HFFc6 (cell line): Measurements from ENCODE around the gene SIX5. TPM values are rescaled to one million over a fixed set of nuclear protein-coding genes. Genes with fewer than 3 reads are reported as not detected.

Experiments
- DNase-seq: peaks from one replicate; pipeline ENCODE4 v3.0.0-alpha.2; 2018
- H3K27ac Mint-ChIP-seq: 2 replicates; pipeline ENCODE4 v1.8.0; 2020; ENCODE audit warnings: mild to moderate bottlenecking, mixed read lengths
- H3K27me3 Mint-ChIP-seq: 2 replicates; pipeline ENCODE4 v1.8.0; 2021; ENCODE audit warnings: mild to moderate bottlenecking, moderate library complexity, mixed read lengths; ENCODE audit not compliant: insufficient read depth
- H3K36me3 Mint-ChIP-seq: 2 replicates; pipeline ENCODE4 v1.8.0; 2021; ENCODE audit warnings: low read depth, mixed read lengths
- H3K4me1 Mint-ChIP-seq: 2 replicates; pipeline ENCODE4 v1.8.0; 2020; ENCODE audit warnings: low read depth, mixed read lengths
- H3K4me3 Mint-ChIP-seq: 2 replicates; pipeline ENCODE4 v1.8.0; 2020; ENCODE audit warnings: mild to moderate bottlenecking, moderate library complexity, mixed read lengths
- H3K9me3 Mint-ChIP-seq: 2 replicates; pipeline ENCODE4 v1.8.0; 2020; ENCODE audit warnings: mild to moderate bottlenecking, mixed read lengths
- CTCF ChIP-seq: fragments of 200-600 bp; sonication (generic); IDR thresholded peaks from 2 replicates; pipeline ENCODE4 v1.5.0; 2021; ENCODE audit warnings: antibody characterized with exemption, mild to moderate bottlenecking
- total RNA-seq, 6 experiments: library from RNA; stranded (reverse); fragmentation: NEBNext Ultra II Directional; extraction: Animal tissue kit (Norgen Biotek cat#: 25700); gene quantifications; 2 replicates in 1 of 6; 3 replicates in 5 of 6; pipeline ENCODE4 v1.2.3, GENCODE V29; 2021

SIX5 gene
- total RNA-seq, 6 experiments from 2014 or later: 14.0 to 15.1 (median 14.4) TPM

GRCh38 chr19:45798995-45799517 is 30.0 kb upstream of the SIX5 start:
- peak; percentile 83 for DNase-seq
- H3K36me3 Mint-ChIP-seq: no peaks in the 10 kb centered on the region
- peak overlapping the region; percentile 68 for H3K27ac Mint-ChIP-seq
- peak overlapping the region; percentile 53 for H3K4me3 Mint-ChIP-seq
- peaks cover 1% of the 10 kb centered on the region; the same call in 1 of the 2 replicates for H3K27me3 Mint-ChIP-seq
- no peaks in the 10 kb centered on the region for H3K9me3 Mint-ChIP-seq
- H3K4me1 Mint-ChIP-seq: peaks cover 24% of the 10 kb centered on the region
- TF ChIP-seq CTCF: peak; percentile 96

GRCh38 chr19:45794627-45795026 is 25.6 kb upstream of the SIX5 start:
- Mint-ChIP-seq H3K4me1 (peaks cover 38% of the 10 kb centered on the region), H3K4me3 (no peak overlapping the region), H3K36me3 (peaks cover 15% of the 10 kb centered on the region), H3K27ac (no peak overlapping the region; the same call in 1 of the 2 replicates), H3K9me3 (no peaks in the 10 kb centered on the region), H3K27me3 (no peaks in the 10 kb centered on the region; the same call in 1 of the 2 replicates)
- DNase-seq: no peak
- TF ChIP-seq CTCF: no peak

- H3K27ac Mint-ChIP-seq: peak overlapping the region; percentile 90
- H3K36me3 Mint-ChIP-seq: peaks cover 20% of the 10 kb centered on the region
- TF ChIP-seq CTCF: no peak
- peaks cover 31% of the 10 kb centered on the region for H3K4me1 Mint-ChIP-seq
- no peaks in the 10 kb centered on the region for H3K9me3 Mint-ChIP-seq
- DNase-seq: no peak
- H3K4me3 Mint-ChIP-seq: no peak overlapping the region
- H3K27me3 Mint-ChIP-seq: no peaks in the 10 kb centered on the region; the same call in 1 of the 2 replicates
Measured at GRCh38 chr19:45793876-45794275, 24.8 kb upstream of the SIX5 start.

- Mint-ChIP-seq H3K4me3 (peak overlapping the region; percentile 65), H3K4me1 (peaks cover 27% of the 10 kb centered on the region), H3K27me3 (no peaks in the 10 kb centered on the region; the same call in 1 of the 2 replicates), H3K36me3 (peaks cover 27% of the 10 kb centered on the region), H3K27ac (peak overlapping the region; percentile 90), H3K9me3 (no peaks in the 10 kb centered on the region)
- TF ChIP-seq CTCF: no peak
- no peak for DNase-seq
Measured at GRCh38 chr19:45793178-45793564, 24.1 kb upstream of the SIX5 start.

- H3K27me3 Mint-ChIP-seq: peaks cover under 1% of the 10 kb centered on the region
- H3K4me3 Mint-ChIP-seq: peak within 1 kb of the TSS; percentile 99
- DNase-seq: peak; percentile 99
- peak within 1 kb of the TSS; percentile 90 for H3K27ac Mint-ChIP-seq
- H3K9me3 Mint-ChIP-seq: no peaks in the 10 kb centered on the region
- peaks cover 33% of the 10 kb centered on the region for H3K36me3 Mint-ChIP-seq
- peaks cover 27% of the 10 kb centered on the region for H3K4me1 Mint-ChIP-seq
- no peak for TF ChIP-seq CTCF
Measured at GRCh38 chr19:45792470-45793177, 23.6 kb upstream of the SIX5 start, which contains the start of gene DMWD. Gene DMWD, minus strand, starts transcription at chr19:45792845. Its CDS starts 89 bp downstream, at chr19:45792756.
